GM18861 (cell line): ENCODE measurements around the gene ANKRD39.
A peak's percentile ranks its signal among the peaks of the same experiment; 100 is the strongest.
"Not testable (repeated sequence)": the region's sequence is repeated elsewhere in the genome, so short reads cannot be mapped to it uniquely, and the experiment has no call there.

ENCODE experiments used
- ATAC-seq: cut with Tn5 transposase; IDR thresholded peaks from one replicate; pipeline ENCODE4 v1.9.1; 2021; ENCODE audit not compliant: unreplicated experiment

The ANKRD39 gene

GRCh38 chr2:96810783-96811192, 47.0 kb downstream of the ANKRD39 start:
- ATAC-seq, result no peak

GRCh38 chr2:96809951-96810782, 47.6 kb downstream of the ANKRD39 start:
- ATAC-seq, result no peak

GRCh38 chr2:96809216-96809882, 48.5 kb downstream of the ANKRD39 start:
- ATAC-seq, result no peak

- ATAC-seq, result no peak
Observed at GRCh38 chr2:96808176-96808837, 49.5 kb downstream of the ANKRD39 start.

GRCh38 chr2:96807127-96807471, 50.7 kb downstream of the ANKRD39 start:
- ATAC-seq, result no peak

GRCh38 chr2:96806468-96807126, 51.2 kb downstream of the ANKRD39 start:
- peak; percentile 87 for ATAC-seq

GRCh38 chr2:96805946-96806345, 51.9 kb downstream of the ANKRD39 start:
- not testable (repeated sequence) for ATAC-seq

- no peak for ATAC-seq
Observed at GRCh38 chr2:96804986-96805385, 52.8 kb downstream of the ANKRD39 start.

GRCh38 chr2:96802721-96803120, 55.1 kb downstream of the ANKRD39 start:
- ATAC-seq, result no peak

- no peak for ATAC-seq
Observed at GRCh38 chr2:96801786-96802595, 55.8 kb downstream of the ANKRD39 start.

GRCh38 chr2:96801005-96801785, 56.6 kb downstream of the ANKRD39 start:
- peak; percentile 72 for ATAC-seq

GRCh38 chr2:96800061-96801004, 57.5 kb downstream of the ANKRD39 start:
- ATAC-seq, result no peak

GRCh38 chr2:96799623-96799935, 58.2 kb downstream of the ANKRD39 start:
- no peak for ATAC-seq

GRCh38 chr2:96798733-96799622, 58.8 kb downstream of the ANKRD39 start:
- no peak for ATAC-seq
